Loucy (cell line): ENCODE measurements around the gene ZBTB24.

Source experiments
- CTCF ChIP-seq: fragments of 200-600 bp; sonication (generic); conservative IDR thresholded peaks from 2 replicates; pipeline ENCODE4 v1.5.1; 2014; ENCODE audit warnings: mild to moderate bottlenecking, antibody characterized with exemption, low read length
- EZH2phosphoT487 ChIP-seq: fragments of 200-600 bp; IDR thresholded peaks from 2 replicates; pipeline ENCODE4 v1.6.1; 2018; ENCODE audit warnings: antibody characterized with exemption, mild to moderate bottlenecking, moderate library complexity, borderline replicate concordance

- TF ChIP-seq CTCF (no peak), EZH2phosphoT487 (no peak)
These were observed 40.6 kb downstream of the ZBTB24 start for GRCh38 chr6:109442393-109442924.
